ENCODE measurements around the gene REXO4.

REXO4 gene

DNA sequence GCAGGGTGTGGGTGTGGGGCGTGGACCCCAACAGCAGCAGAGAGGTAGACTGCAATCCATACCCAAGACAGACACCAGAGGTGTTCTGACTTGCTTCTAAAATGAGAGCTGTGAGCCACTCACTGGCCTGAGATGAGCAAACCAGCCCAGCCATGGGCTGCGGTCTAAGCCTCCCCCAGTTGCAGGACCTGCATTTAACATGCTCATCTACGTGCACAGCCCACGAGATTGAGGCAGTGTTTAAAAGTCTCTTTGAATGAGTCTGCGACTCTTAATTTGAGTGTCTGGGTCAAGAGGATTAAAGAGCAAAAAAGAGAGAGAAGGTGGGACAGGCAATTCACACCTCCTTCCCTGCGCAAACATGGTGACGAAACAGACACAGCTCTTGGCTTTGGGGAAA lies 47.9 kb downstream of the REXO4 start:
- Histone ChIP-seq H3K4me1 (ENCODE audit: insufficient read depth, poor library complexity, severe bottlenecking) (peaks cover 11% of the 10 kb centered on the region), H3K4me3 (ENCODE audit: severe bottlenecking) (no peak overlapping the region), H3K27ac (ENCODE audit: poor library complexity, severe bottlenecking) (no peak overlapping the region), H3K9me3 (ENCODE audit: severe bottlenecking) (no peaks in the 10 kb centered on the region), H3K27me3 (ENCODE audit: insufficient read depth, poor library complexity, severe bottlenecking) (no peaks in the 10 kb centered on the region), H3K36me3 (ENCODE audit: low read depth) (peaks cover 89% of the 10 kb centered on the region)
- DNase-seq (ENCODE audit: low spot score) (no peak), ATAC-seq (ENCODE audit: low read depth) (no peak)
- TF ChIP-seq, protein P1, sequence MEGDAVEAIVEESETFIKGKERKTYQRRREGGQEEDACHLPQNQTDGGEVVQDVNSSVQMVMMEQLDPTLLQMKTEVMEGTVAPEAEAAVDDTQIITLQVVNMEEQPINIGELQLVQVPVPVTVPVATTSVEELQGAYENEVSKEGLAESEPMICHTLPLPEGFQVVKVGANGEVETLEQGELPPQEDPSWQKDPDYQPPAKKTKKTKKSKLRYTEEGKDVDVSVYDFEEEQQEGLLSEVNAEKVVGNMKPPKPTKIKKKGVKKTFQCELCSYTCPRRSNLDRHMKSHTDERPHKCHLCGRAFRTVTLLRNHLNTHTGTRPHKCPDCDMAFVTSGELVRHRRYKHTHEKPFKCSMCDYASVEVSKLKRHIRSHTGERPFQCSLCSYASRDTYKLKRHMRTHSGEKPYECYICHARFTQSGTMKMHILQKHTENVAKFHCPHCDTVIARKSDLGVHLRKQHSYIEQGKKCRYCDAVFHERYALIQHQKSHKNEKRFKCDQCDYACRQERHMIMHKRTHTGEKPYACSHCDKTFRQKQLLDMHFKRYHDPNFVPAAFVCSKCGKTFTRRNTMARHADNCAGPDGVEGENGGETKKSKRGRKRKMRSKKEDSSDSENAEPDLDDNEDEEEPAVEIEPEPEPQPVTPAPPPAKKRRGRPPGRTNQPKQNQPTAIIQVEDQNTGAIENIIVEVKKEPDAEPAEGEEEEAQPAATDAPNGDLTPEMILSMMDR (IDR thresholded peaks at IDR 0.05; ENCODE audit: poor library complexity, severe bottlenecking), result no peak

DNA sequence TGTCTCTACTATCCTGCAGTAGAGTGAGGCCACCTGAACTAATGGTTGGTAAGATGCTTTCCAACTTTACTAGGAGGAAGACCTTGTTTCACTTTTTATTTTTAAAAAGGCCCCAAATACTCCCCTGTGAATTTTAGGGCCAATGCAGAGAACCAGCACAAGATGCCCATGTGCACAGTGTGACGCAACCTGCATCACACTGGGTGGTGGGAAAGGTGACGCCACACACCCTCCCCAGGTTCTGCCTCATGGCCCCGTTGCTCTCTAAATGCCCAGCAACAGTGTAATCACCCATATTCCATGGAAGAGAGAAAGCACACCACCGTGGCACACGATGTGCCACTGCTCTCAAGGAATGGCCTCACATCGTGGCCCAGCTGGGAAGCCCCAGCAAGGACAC lies 48.4 kb downstream of the REXO4 start:
- ATAC-seq (ENCODE audit: low read depth) (no peak), DNase-seq (ENCODE audit: low spot score) (no peak)
- Histone ChIP-seq H3K9me3 (ENCODE audit: severe bottlenecking) (no peaks in the 10 kb centered on the region), H3K4me1 (ENCODE audit: insufficient read depth, poor library complexity, severe bottlenecking) (peaks cover 13% of the 10 kb centered on the region), H3K27me3 (ENCODE audit: insufficient read depth, poor library complexity, severe bottlenecking) (no peaks in the 10 kb centered on the region), H3K4me3 (ENCODE audit: severe bottlenecking) (no peak overlapping the region), H3K36me3 (ENCODE audit: low read depth) (peaks cover 91% of the 10 kb centered on the region), H3K27ac (ENCODE audit: poor library complexity, severe bottlenecking) (no peak overlapping the region)
- TF ChIP-seq, protein P1 (IDR thresholded peaks at IDR 0.05; ENCODE audit: poor library complexity, severe bottlenecking), result no peak

DNA sequence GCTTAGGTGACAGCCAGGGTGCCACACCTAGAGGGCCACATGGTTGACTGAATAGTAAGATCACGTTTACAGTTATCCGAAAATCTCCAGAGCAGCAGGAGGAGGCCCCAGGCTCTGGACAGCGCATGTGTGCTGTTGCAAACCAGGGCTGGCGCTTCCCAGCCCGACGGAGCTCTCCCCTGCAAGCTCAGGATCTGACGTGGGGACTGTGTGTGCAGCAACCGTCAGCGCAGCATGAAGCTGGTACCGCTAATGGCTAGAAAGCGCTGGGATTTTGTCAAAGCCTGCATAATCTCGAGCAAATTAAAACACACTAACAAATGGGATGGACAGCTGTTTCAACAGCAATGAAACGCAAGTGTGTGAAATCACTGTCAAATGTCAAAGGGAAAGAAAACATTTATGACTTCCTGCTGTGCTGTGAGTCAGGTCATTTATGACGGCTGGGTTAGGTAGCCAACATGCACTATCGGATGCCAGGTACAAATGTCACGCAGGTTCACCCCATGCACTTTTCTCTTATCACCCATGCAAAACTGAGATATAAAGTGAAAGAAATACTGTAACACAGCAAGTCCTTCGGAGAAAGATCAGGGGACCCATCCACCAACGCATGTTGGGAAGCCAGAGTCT lies 49.4 kb downstream of the REXO4 start:
- DNase-seq (ENCODE audit: low spot score), result no peak
- H3K36me3 ChIP-seq (ENCODE audit: low read depth), result peaks cover 94% of the 10 kb centered on the region
- ATAC-seq (ENCODE audit: low read depth), result no peak
- no peak overlapping the region for H3K4me3 ChIP-seq (ENCODE audit: severe bottlenecking)
- H3K9me3 ChIP-seq (ENCODE audit: severe bottlenecking), result no peaks in the 10 kb centered on the region
- H3K27ac ChIP-seq (ENCODE audit: poor library complexity, severe bottlenecking), result no peak overlapping the region
- H3K4me1 ChIP-seq (ENCODE audit: insufficient read depth, poor library complexity, severe bottlenecking), result peaks cover 13% of the 10 kb centered on the region
- TF ChIP-seq, protein P1 (IDR thresholded peaks at IDR 0.05; ENCODE audit: poor library complexity, severe bottlenecking), result no peak
- no peaks in the 10 kb centered on the region for H3K27me3 ChIP-seq (ENCODE audit: insufficient read depth, poor library complexity, severe bottlenecking)

DNA sequence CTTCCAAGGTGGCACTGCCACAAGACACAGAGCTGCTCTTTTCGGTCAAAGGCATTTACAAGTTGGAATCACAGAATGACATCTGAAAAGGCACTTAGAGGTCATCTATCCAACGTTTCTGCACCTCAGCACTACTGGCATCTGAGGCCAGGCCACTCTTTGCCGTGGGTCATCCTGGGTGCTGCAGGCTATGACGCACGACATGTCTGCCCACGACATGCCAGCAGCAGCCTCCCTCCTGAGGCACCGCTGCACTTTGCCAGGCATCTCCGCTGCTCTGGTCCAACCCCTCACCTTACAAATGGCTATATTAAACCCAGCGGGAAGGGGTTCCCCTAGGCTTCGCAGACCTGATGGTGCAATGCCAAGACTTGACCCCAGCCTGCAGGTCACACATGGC lies 50.0 kb downstream of the REXO4 start:
- no peaks in the 10 kb centered on the region for H3K27me3 ChIP-seq (ENCODE audit: insufficient read depth, poor library complexity, severe bottlenecking)
- peaks cover 13% of the 10 kb centered on the region for H3K4me1 ChIP-seq (ENCODE audit: insufficient read depth, poor library complexity, severe bottlenecking)
- H3K27ac ChIP-seq (ENCODE audit: poor library complexity, severe bottlenecking), result no peak overlapping the region
- DNase-seq (ENCODE audit: low spot score) (no peak), ATAC-seq (ENCODE audit: low read depth) (no peak)
- no peaks in the 10 kb centered on the region for H3K9me3 ChIP-seq (ENCODE audit: severe bottlenecking)
- no peak overlapping the region for H3K4me3 ChIP-seq (ENCODE audit: severe bottlenecking)
- peaks cover 94% of the 10 kb centered on the region for H3K36me3 ChIP-seq (ENCODE audit: low read depth)
- TF ChIP-seq, protein P1 (IDR thresholded peaks at IDR 0.05; ENCODE audit: poor library complexity, severe bottlenecking), result no peak

DNA sequence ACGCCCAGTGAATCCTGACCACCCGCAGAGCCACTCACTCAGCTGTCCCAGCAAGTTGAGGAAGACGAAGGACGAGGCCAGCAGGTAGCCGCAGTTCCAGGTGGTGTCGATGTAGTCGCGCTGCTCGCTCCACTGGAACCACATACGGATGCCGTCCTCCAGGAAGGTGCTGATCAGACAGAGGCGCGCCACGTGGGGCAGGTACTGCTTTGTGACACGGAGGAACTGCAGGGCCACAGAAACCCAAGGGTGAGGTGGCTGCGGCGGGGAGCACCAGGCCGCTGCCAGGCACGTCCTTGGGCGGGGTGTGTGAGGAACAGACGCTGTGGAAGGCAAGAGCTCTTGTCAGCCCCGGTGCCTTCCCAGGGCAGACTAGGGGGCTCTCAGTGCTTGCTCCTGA lies 50.6 kb downstream of the REXO4 start:
- H3K36me3 ChIP-seq (ENCODE audit: low read depth), result peaks cover 94% of the 10 kb centered on the region
- H3K9me3 ChIP-seq (ENCODE audit: severe bottlenecking), result no peaks in the 10 kb centered on the region
- H3K4me3 ChIP-seq (ENCODE audit: severe bottlenecking), result no peak overlapping the region
- H3K4me1 ChIP-seq (ENCODE audit: insufficient read depth, poor library complexity, severe bottlenecking), result peaks cover 13% of the 10 kb centered on the region
- TF ChIP-seq, protein P1 (IDR thresholded peaks at IDR 0.05; ENCODE audit: poor library complexity, severe bottlenecking), result no peak
- H3K27ac ChIP-seq (ENCODE audit: poor library complexity, severe bottlenecking), result no peak overlapping the region
- no peaks in the 10 kb centered on the region for H3K27me3 ChIP-seq (ENCODE audit: insufficient read depth, poor library complexity, severe bottlenecking)
- ATAC-seq (ENCODE audit: low read depth) (no peak), DNase-seq (ENCODE audit: low spot score) (no peak)

Data from RWPE2 (cell line).